ENCODE results near the gene ELMOD1.

GRCh38 chr11:107563702-107564101 is 27.2 kb upstream of the ELMOD1 start:
- TF ChIP-seq POLR2A (IDR thresholded peaks at IDR 0.05) (no peak), CTCF (IDR thresholded peaks at IDR 0.05) (peak in 4 of 6 experiments; percentile 33 to 52 (median 39))

Measured in thyroid gland (tissue), 4 donors.